ENCODE results near the gene UCK2. TPM values are rescaled to one million over a fixed set of nuclear protein-coding genes. Genes with fewer than 3 reads are reported as not detected.

Gene UCK2
- total and polyA plus RNA-seq, 4 donors = 9.6 to 22.0 (median 14.1) TPM

GRCh38 chr1:165894591-165894990, 67.2 kb downstream of the UCK2 start:
- no peak overlapping the region for H3K9ac ChIP-seq (ENCODE audit: insufficient read depth in 1 of 2, low read length in 2 of 2)
- 70 to 76% methylated on average over 4 of the region's 4 CpGs for WGBS, 2 donors
- ATAC-seq (ENCODE audit: insufficient read depth, low FRiP score) = no peak

GRCh38 chr1:165895451-165895871, 68.0 kb downstream of the UCK2 start:
- no peak for TF ChIP-seq CTCF (IDR thresholded peaks at IDR 0.05; ENCODE audit: control extremely low read depth, extremely low read depth)
- ATAC-seq (ENCODE audit: insufficient read depth, low FRiP score) (no peak), DNase-seq (no peak)
- Histone ChIP-seq H3K36me3 (ENCODE audit: control insufficient read depth in 4 of 4, insufficient read depth in 4 of 4, low read length in 4 of 4) (peaks cover 0 to 12% (median 2%) of the 10 kb centered on the region in 4 donors), H3K4me3 (no peak overlapping the region), H3K9ac (ENCODE audit: insufficient read depth in 1 of 2, low read length in 2 of 2) (no peak overlapping the region), H3K27me3 (ENCODE audit: control insufficient read depth in 3 of 3, insufficient read depth in 3 of 3, low read length in 2 of 3) (no peaks in the 10 kb centered on the region), H3K27ac (ENCODE audit: low read depth in 1 of 2, low read length in 1 of 2) (peak overlapping the region in 1 of 2 donors; percentile 80), H3K4me1 (ENCODE audit: control insufficient read depth in 5 of 5, insufficient read depth in 5 of 5, low read length in 5 of 5) (peaks cover 0 to 14% (median 3%) of the 10 kb centered on the region in 5 donors), H3K9me3 (ENCODE audit: control insufficient read depth in 4 of 4, insufficient read depth in 3 of 4, low read length in 3 of 4) (no peaks in the 10 kb centered on the region)
- WGBS, 2 donors = 68 to 80% methylated on average over 5 of the region's 5 CpGs

More at GRCh38 chr1:165894591-165894990, 67.2 kb downstream of the UCK2 start:
- peaks cover 0 to 12% (median 2%) of the 10 kb centered on the region in 4 donors for H3K36me3 ChIP-seq (ENCODE audit: control insufficient read depth in 4 of 4, insufficient read depth in 4 of 4, low read length in 4 of 4)
- DNase-seq = no peak
- no peak overlapping the region for H3K4me3 ChIP-seq
- no peaks in the 10 kb centered on the region for H3K27me3 ChIP-seq (ENCODE audit: control insufficient read depth in 3 of 3, insufficient read depth in 3 of 3, low read length in 2 of 3)
- H3K9me3 ChIP-seq (ENCODE audit: control insufficient read depth in 4 of 4, insufficient read depth in 3 of 4, low read length in 3 of 4) = no peaks in the 10 kb centered on the region
- no peak overlapping the region for H3K27ac ChIP-seq (ENCODE audit: low read depth in 1 of 2, low read length in 1 of 2)
- H3K4me1 ChIP-seq (ENCODE audit: control insufficient read depth in 5 of 5, insufficient read depth in 5 of 5, low read length in 5 of 5) = peaks cover 0 to 10% (median 0%) of the 10 kb centered on the region in 5 donors
- TF ChIP-seq CTCF (IDR thresholded peaks at IDR 0.05; ENCODE audit: control extremely low read depth, extremely low read depth) = no peak

- H3K4me1 ChIP-seq (ENCODE audit: control insufficient read depth in 5 of 5, insufficient read depth in 5 of 5, low read length in 5 of 5) = peaks cover 0 to 18% (median 8%) of the 10 kb centered on the region in 5 donors
- no peak for TF ChIP-seq CTCF (IDR thresholded peaks at IDR 0.05; ENCODE audit: control extremely low read depth, extremely low read depth)
- DNase-seq = no peak
- no peak overlapping the region for H3K9ac ChIP-seq (ENCODE audit: insufficient read depth in 1 of 2, low read length in 2 of 2)
- ATAC-seq (ENCODE audit: insufficient read depth, low FRiP score) = no peak
- H3K4me3 ChIP-seq = no peak overlapping the region
- H3K36me3 ChIP-seq (ENCODE audit: control insufficient read depth in 4 of 4, insufficient read depth in 4 of 4, low read length in 4 of 4) = peaks cover 0 to 12% (median 2%) of the 10 kb centered on the region in 4 donors
- 87 to 97% methylated on average over 10 of the region's 10 CpGs for WGBS, 2 donors
- H3K27ac ChIP-seq (ENCODE audit: low read depth in 1 of 2, low read length in 1 of 2) = peak overlapping the region; percentile 20 to 80
- H3K9me3 ChIP-seq (ENCODE audit: control insufficient read depth in 4 of 4, insufficient read depth in 3 of 4, low read length in 3 of 4) = no peaks in the 10 kb centered on the region
- H3K27me3 ChIP-seq (ENCODE audit: control insufficient read depth in 3 of 3, insufficient read depth in 3 of 3, low read length in 2 of 3) = no peaks in the 10 kb centered on the region
Observed at GRCh38 chr1:165896277-165896676, 68.9 kb downstream of the UCK2 start.

All from lung (tissue), 12 donors.